Panc1 (cell line): ENCODE measurements around the gene ISG15. TPM values are rescaled to one million over a fixed set of nuclear protein-coding genes. Genes with fewer than 3 reads are reported as not detected.

Source experiments
- ATAC-seq: fragments of 200-7000 bp; cut with Tn5 transposase; 2 replicates; pipeline ENCODE4 v1.9.1; 2020; ENCODE audit warnings: mild to moderate bottlenecking, moderate library complexity
- BruUV-seq: library from RNA; stranded (reverse); fragments of 400-500 nt; replicated peaks from 2 replicates; lab custom pipeline; 2021; lab: Mats Ljungman, UMichigan
- CTCF ChIA-PET: fragments of 300-600 bp; sonication (Branson Sonifier 250); formaldehyde crosslinking; loops from one replicate; lab custom pipeline; 2022; ENCODE audit warnings: antibody characterized with exemption; lab: Charles Lee
- POLR2A ChIA-PET: fragments of 300-600 bp; sonication (Branson Sonifier 250); formaldehyde crosslinking; loops from one replicate; lab custom pipeline; 2022; ENCODE audit warnings: antibody characterized with exemption; lab: Charles Lee
- DNase-seq: peaks from one replicate; pipeline ENCODE4 v3.0.0-alpha.2; 2010; ENCODE audit warnings: low read depth, low spot score
- H3K27ac ChIP-seq: 2 replicates; pipeline ENCODE4 v1.5.1; 2011; ENCODE audit warnings: mild to moderate bottlenecking, low read length, inconsistent platforms
- H3K27me3 ChIP-seq: fragments of 200-500 bp; sonication (Bioruptor generic); 2 replicates; pipeline ENCODE4 v1.6.0; 2014; ENCODE audit warnings: low read length, inconsistent platforms; ENCODE audit not compliant: control insufficient read depth, insufficient read depth
- H3K36me3 ChIP-seq: fragments of 200-500 bp; sonication (Bioruptor generic); 2 replicates; pipeline ENCODE4 v1.5.1; 2014; ENCODE audit warnings: inconsistent platforms, mild to moderate bottlenecking, low read length, moderate library complexity; ENCODE audit not compliant: control insufficient read depth, insufficient read depth
- H3K4me1 ChIP-seq: 2 replicates; pipeline ENCODE4 v1.5.1; 2011; ENCODE audit warnings: inconsistent platforms, mild to moderate bottlenecking, low read length, moderate library complexity; ENCODE audit not compliant: control insufficient read depth, insufficient read depth
- H3K4me3 ChIP-seq, 2 experiments: 2 replicates each; pipeline ENCODE4 v1.5.1; 2011 to 2012; ENCODE audit warnings: low read depth in 2 of 2, low read length in 2 of 2, mild to moderate bottlenecking in 2 of 2, inconsistent platforms in 1 of 2, moderate library complexity in 1 of 2
- H3K9me3 ChIP-seq: fragments of 200-500 bp; sonication (Bioruptor generic); 2 replicates; pipeline ENCODE4 v1.5.1; 2014; ENCODE audit warnings: low read depth, mild to moderate bottlenecking, inconsistent platforms, low read length, moderate library complexity; ENCODE audit not compliant: control insufficient read depth, insufficient read depth
- POLR2AphosphoS5 ChIP-seq: IDR thresholded peaks from 2 replicates; pipeline ENCODE4 v1.6.1; 2012; ENCODE audit warnings: mild to moderate bottlenecking, low read depth, low read length, moderate library complexity
- SIN3A ChIP-seq: IDR thresholded peaks from 2 replicates; pipeline ENCODE4 v1.6.1; 2012; ENCODE audit warnings: low read depth, mild to moderate bottlenecking, low read length, moderate library complexity, borderline replicate concordance; ENCODE audit not compliant: insufficient read depth
- TCF7L2 ChIP-seq: IDR thresholded peaks from 2 replicates; pipeline ENCODE4 v1.6.1; 2011; ENCODE audit warnings: mild to moderate bottlenecking, low read depth, low read length, inconsistent platforms
- in situ Hi-C: cut with HindIII; loops from 2 replicates; pipeline ENCODE4 v1.10.0; 2016; ENCODE audit warnings: low sequenced_read_pairs, low pct_unique_long_range_greater_than_20kb
- intact Hi-C: fragments of 100-400 bp; cut with micrococcal nuclease; formaldehyde crosslinking; loops from one replicate; pipeline ENCODE4 v1.10.0; 2022; ENCODE audit not compliant: unreplicated experiment
- total RNA-seq: library from RNA; stranded (reverse); gene quantifications from one replicate; pipeline ENCODE4 v1.2.1, GENCODE V29; 2021; ENCODE audit not compliant: unreplicated experiment
- TF ChIP-seq, protein P1 (sequence below): fragments of 450-650 bp; IDR thresholded peaks from 2 replicates; pipeline ENCODE4 v1.5.1; 2017; ENCODE audit warnings: mild to moderate bottlenecking
- TF ChIP-seq, protein P2 (sequence below), 2 experiments: IDR thresholded peaks; 2 replicates each; pipeline ENCODE4 v1.6.1; 2011 to 2012; ENCODE audit warnings: low read depth in 2 of 2, control low read depth in 1 of 2, low read length in 1 of 2, mild to moderate bottlenecking in 1 of 2, moderate library complexity in 1 of 2; ENCODE audit not compliant: insufficient read depth in 1 of 2

Gene ISG15
- total RNA-seq, 1 experiment from 2014 or later: 102 TPM

DNA sequence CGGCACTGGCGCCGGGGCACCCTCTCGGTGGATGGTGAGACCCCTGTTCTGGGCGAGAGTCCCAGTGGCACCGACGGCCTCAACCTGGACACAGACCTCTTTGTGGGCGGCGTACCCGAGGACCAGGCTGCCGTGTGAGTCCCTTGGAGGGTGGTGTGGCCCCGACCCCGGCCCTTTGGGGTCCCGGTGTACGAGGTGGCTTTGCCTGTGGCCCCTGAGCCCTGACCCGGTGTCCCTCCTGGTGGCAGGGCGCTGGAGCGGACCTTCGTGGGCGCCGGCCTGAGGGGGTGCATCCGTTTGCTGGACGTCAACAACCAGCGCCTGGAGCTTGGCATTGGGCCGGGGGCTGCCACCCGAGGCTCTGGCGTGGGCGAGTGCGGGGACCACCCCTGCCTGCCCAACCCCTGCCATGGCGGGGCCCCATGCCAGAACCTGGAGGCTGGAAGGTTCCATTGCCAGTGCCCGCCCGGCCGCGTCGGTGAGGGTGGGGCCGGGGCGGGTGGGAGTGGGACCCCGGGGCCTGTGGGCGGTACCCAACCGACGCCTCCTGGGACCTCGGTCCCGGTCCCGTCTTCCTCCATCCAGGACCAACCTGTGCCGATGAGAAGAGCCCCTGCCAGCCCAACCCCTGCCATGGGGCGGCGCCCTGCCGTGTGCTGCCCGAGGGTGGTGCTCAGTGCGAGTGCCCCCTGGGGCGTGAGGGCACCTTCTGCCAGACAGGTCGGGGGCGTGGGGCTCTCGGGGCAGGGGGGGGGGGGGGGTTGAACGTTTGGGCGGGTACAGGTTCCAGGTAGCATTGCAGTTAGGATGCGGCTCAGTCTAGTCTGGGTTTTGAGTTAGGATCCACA lies 36.2 kb downstream of the ISG15 start:
- CTCF ChIA-PET: no interaction called here
- POLR2A ChIA-PET: interaction anchor here (0.6 kb wide), 1 partner anchor 27 kb away, joined by 11 read pairs; no protein-coding TSS in a partner anchor
- no peak for TF ChIP-seq TCF7L2
- no peaks in the 10 kb centered on the region for H3K4me1 ChIP-seq
- DNase-seq (no peak), ATAC-seq (no peak)
- no peak overlapping the region for H3K27ac ChIP-seq
- in situ Hi-C loops (no loop called here), intact Hi-C loops (no loop called here)
- no TSS peak for BruUV-seq
- no peaks in the 10 kb centered on the region for H3K9me3 ChIP-seq
- no peak overlapping the region for H3K4me3 ChIP-seq
- no peaks in the 10 kb centered on the region; the same call in 1 of the 2 replicates for H3K36me3 ChIP-seq
- H3K27me3 ChIP-seq: no peaks in the 10 kb centered on the region

DNA sequence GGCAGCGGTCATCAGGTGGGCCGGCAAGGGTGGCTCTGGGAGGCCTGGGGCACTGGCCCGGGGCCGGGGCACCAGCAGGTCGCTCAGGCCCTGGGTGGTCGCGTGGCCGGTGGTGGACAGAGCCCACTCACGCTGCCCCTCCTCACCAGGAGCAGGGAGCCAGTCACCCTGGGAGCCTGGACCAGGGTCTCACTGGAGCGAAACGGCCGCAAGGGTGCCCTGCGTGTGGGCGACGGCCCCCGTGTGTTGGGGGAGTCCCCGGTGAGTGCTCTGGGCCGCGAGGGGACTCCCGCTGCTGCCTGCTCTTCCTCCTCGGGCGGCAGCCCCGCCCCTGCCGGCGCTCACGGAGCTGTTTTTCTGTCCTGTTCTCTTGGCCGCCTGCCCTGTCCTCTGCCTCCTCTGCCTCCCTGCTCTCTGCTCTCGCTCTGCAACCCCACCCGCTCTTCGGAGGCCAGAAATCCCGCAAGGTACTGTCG lies 37.3 kb downstream of the ISG15 start:
- ChIA-PET CTCF (no interaction called here), POLR2A (no interaction called here)
- no peaks in the 10 kb centered on the region; the same call in 1 of the 2 replicates for H3K36me3 ChIP-seq
- DNase-seq (no peak), ATAC-seq (no peak)
- TF ChIP-seq POLR2AphosphoS5 (no peak), TCF7L2 (no peak), SIN3A (no peak)
- TF ChIP-seq, protein P1, sequence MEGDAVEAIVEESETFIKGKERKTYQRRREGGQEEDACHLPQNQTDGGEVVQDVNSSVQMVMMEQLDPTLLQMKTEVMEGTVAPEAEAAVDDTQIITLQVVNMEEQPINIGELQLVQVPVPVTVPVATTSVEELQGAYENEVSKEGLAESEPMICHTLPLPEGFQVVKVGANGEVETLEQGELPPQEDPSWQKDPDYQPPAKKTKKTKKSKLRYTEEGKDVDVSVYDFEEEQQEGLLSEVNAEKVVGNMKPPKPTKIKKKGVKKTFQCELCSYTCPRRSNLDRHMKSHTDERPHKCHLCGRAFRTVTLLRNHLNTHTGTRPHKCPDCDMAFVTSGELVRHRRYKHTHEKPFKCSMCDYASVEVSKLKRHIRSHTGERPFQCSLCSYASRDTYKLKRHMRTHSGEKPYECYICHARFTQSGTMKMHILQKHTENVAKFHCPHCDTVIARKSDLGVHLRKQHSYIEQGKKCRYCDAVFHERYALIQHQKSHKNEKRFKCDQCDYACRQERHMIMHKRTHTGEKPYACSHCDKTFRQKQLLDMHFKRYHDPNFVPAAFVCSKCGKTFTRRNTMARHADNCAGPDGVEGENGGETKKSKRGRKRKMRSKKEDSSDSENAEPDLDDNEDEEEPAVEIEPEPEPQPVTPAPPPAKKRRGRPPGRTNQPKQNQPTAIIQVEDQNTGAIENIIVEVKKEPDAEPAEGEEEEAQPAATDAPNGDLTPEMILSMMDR: no peak
- TF ChIP-seq, protein P2, sequence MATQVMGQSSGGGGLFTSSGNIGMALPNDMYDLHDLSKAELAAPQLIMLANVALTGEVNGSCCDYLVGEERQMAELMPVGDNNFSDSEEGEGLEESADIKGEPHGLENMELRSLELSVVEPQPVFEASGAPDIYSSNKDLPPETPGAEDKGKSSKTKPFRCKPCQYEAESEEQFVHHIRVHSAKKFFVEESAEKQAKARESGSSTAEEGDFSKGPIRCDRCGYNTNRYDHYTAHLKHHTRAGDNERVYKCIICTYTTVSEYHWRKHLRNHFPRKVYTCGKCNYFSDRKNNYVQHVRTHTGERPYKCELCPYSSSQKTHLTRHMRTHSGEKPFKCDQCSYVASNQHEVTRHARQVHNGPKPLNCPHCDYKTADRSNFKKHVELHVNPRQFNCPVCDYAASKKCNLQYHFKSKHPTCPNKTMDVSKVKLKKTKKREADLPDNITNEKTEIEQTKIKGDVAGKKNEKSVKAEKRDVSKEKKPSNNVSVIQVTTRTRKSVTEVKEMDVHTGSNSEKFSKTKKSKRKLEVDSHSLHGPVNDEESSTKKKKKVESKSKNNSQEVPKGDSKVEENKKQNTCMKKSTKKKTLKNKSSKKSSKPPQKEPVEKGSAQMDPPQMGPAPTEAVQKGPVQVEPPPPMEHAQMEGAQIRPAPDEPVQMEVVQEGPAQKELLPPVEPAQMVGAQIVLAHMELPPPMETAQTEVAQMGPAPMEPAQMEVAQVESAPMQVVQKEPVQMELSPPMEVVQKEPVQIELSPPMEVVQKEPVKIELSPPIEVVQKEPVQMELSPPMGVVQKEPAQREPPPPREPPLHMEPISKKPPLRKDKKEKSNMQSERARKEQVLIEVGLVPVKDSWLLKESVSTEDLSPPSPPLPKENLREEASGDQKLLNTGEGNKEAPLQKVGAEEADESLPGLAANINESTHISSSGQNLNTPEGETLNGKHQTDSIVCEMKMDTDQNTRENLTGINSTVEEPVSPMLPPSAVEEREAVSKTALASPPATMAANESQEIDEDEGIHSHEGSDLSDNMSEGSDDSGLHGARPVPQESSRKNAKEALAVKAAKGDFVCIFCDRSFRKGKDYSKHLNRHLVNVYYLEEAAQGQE (IDR thresholded peaks at IDR 0.05; ENCODE audit: insufficient read depth in 1 of 2, low read depth in 2 of 2, low read length in 1 of 2): no peak
- no peak overlapping the region for H3K27ac ChIP-seq
- intact Hi-C loops (no loop called here), in situ Hi-C loops (no loop called here)
- BruUV-seq: no TSS peak
- no peak overlapping the region for H3K4me3 ChIP-seq
- no peaks in the 10 kb centered on the region for H3K4me1 ChIP-seq
- H3K9me3 ChIP-seq: no peaks in the 10 kb centered on the region
- H3K27me3 ChIP-seq: no peaks in the 10 kb centered on the region
